Hepatocyte (in vitro differentiated cells): ENCODE data around the gene SCUBE2. TPM values are rescaled to one million over a fixed set of nuclear protein-coding genes. Genes with fewer than 3 reads are reported as not detected.

Experiments
- DNase-seq: peaks from one replicate; pipeline ENCODE4 v3.0.0-alpha.2; 2016; ENCODE audit warnings: low spot score
- H2AFZ ChIP-seq: fragments of 200-600 bp; sonication (generic); 2 replicates; pipeline ENCODE4 v1.6.0; 2016; ENCODE audit warnings: antibody characterized with exemption, mild to moderate bottlenecking
- H3K27ac ChIP-seq: fragments of 200-600 bp; sonication (generic); 2 replicates; pipeline ENCODE4 v1.5.1; 2016; ENCODE audit warnings: mild to moderate bottlenecking
- H3K27me3 ChIP-seq: fragments of 200-600 bp; sonication (generic); 2 replicates; pipeline ENCODE4 v1.6.1; 2016
- H3K36me3 ChIP-seq: fragments of 200-600 bp; sonication (generic); replicated peaks from 2 replicates; pipeline ENCODE4 v1.5.1; 2016; ENCODE audit warnings: low read depth; ENCODE audit not compliant: insufficient read depth
- H3K4me1 ChIP-seq: fragments of 200-600 bp; sonication (generic); 2 replicates; pipeline ENCODE4 v1.5.1; 2016; ENCODE audit warnings: mild to moderate bottlenecking, moderate library complexity; ENCODE audit not compliant: insufficient read depth
- H3K4me2 ChIP-seq: fragments of 200-600 bp; sonication (generic); 2 replicates; pipeline ENCODE4 v1.6.0; 2016
- H3K4me3 ChIP-seq: fragments of 200-600 bp; sonication (generic); 2 replicates; pipeline ENCODE4 v1.5.1; 2016; ENCODE audit warnings: mild to moderate bottlenecking
- H3K79me2 ChIP-seq: fragments of 200-600 bp; sonication (generic); 2 replicates; pipeline ENCODE4 v1.6.0; 2017; ENCODE audit warnings: mild to moderate bottlenecking
- H3K9me2 ChIP-seq: fragments of 200-600 bp; sonication (generic); replicated peaks from 2 replicates; pipeline ENCODE4 v1.6.0; 2017; ENCODE audit warnings: mild to moderate bottlenecking; ENCODE audit not compliant: insufficient read depth
- H3K9me3 ChIP-seq: fragments of 200-600 bp; sonication (generic); 2 replicates; pipeline ENCODE4 v1.5.1; 2016; ENCODE audit warnings: low read depth, mild to moderate bottlenecking
- H4K20me1 ChIP-seq: fragments of 200-600 bp; sonication (generic); 2 replicates; pipeline ENCODE4 v1.6.0; 2016; ENCODE audit warnings: mild to moderate bottlenecking; ENCODE audit not compliant: insufficient read depth, poor library complexity, severe bottlenecking
- EZH2 ChIP-seq: fragments of 200-600 bp; sonication (generic); IDR thresholded peaks from 2 replicates; pipeline ENCODE4 v1.6.1; 2016; ENCODE audit warnings: antibody characterized with exemption, mild to moderate bottlenecking, borderline replicate concordance
- EZH2phosphoT487 ChIP-seq: fragments of 200-600 bp; sonication (generic); IDR thresholded peaks from one replicate; pipeline ENCODE4 v1.6.1; 2018; ENCODE audit warnings: antibody characterized with exemption, mild to moderate bottlenecking, low read depth, moderate library complexity; ENCODE audit not compliant: unreplicated experiment, severe bottlenecking
- WGBS: methylation state at CpG from one replicate; pipeline ENCODE4 v1.1.6; 2016; ENCODE audit warnings: low lambda C conversion rate; ENCODE audit errors: missing lambda C conversion rate; 5-methylcytosine and 5-hydroxymethylcytosine counted together
- polyA plus RNA-seq: library from polyadenylated mRNA; unstranded; fragments of >200 nt; fragmentation: Nextera tagmentation; extraction: Ambion mirVana; gene quantifications from 2 replicates; pipeline ENCODE4 v1.2.1, GENCODE V29; 2016
- total RNA-seq: library from RNA; depleted of rRNA; stranded (reverse); fragments of >200 nt; gene quantifications from 2 replicates; pipeline ENCODE4 v1.2.3, GENCODE V29; 2014
- TF ChIP-seq, protein P1 (sequence below): fragments of 200-600 bp; sonication (generic); IDR thresholded peaks from 2 replicates; pipeline ENCODE4 v1.5.1; 2016; ENCODE audit warnings: antibody characterized with exemption, mild to moderate bottlenecking; ENCODE audit not compliant: poor library complexity

Gene SCUBE2
- total and polyA plus RNA-seq, 2 experiments from 2014 or later, result 8.6 to 8.9 TPM

DNA sequence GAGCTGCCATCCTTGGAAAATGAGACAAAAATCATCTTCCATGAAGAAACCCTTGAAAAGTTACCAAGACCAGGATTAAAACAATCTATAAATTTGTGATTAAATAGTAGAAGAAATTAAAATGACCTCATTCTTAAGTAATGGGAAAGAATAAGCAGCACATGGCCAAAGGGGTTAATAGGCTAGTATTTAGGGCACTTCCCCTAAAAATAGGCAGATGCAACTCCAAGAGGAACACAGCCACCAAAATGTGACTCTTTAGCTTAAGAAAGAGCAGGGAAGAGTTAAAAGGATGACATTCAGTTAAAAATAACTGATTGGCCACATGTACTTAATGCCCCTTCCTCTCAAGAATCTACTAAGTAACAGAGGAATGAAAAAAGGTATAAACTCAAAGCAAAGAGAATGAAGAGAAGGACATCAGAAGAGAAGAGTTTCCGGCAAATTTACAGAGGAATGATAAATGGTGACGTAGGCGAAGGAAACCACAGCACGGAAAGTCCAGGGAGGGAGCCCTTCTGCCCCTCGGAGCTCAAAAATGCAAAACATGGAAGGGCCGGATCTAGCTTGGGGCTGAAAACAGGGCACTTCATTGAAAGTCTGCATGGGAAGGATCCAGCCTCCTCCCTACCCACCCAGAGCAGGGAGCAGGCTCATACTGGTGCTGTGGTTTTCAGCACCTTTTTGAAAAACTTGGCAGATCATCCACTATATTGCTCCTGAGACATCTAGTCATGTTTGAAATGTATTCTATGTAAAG, 17.8 kb downstream of the SCUBE2 start:
- TF ChIP-seq, protein P1, sequence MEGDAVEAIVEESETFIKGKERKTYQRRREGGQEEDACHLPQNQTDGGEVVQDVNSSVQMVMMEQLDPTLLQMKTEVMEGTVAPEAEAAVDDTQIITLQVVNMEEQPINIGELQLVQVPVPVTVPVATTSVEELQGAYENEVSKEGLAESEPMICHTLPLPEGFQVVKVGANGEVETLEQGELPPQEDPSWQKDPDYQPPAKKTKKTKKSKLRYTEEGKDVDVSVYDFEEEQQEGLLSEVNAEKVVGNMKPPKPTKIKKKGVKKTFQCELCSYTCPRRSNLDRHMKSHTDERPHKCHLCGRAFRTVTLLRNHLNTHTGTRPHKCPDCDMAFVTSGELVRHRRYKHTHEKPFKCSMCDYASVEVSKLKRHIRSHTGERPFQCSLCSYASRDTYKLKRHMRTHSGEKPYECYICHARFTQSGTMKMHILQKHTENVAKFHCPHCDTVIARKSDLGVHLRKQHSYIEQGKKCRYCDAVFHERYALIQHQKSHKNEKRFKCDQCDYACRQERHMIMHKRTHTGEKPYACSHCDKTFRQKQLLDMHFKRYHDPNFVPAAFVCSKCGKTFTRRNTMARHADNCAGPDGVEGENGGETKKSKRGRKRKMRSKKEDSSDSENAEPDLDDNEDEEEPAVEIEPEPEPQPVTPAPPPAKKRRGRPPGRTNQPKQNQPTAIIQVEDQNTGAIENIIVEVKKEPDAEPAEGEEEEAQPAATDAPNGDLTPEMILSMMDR, result no peak
- TF ChIP-seq EZH2 (no peak), EZH2phosphoT487 (no peak)
- no peak overlapping the region for H3K27ac ChIP-seq
- 83% methylated on average over 6 of the region's 6 CpGs for WGBS
- no peak overlapping the region for H3K4me3 ChIP-seq
- H3K9me3 ChIP-seq, result no peaks in the 10 kb centered on the region
- no peaks in the 10 kb centered on the region for H3K27me3 ChIP-seq
- no peak overlapping the region for H2AFZ ChIP-seq
- no peak overlapping the region for H3K4me2 ChIP-seq
- DNase-seq, result no peak
- no peaks in the 10 kb centered on the region for H3K36me3 ChIP-seq
- H3K9me2 ChIP-seq, result no peaks in the 10 kb centered on the region
- H4K20me1 ChIP-seq, result no peaks in the 10 kb centered on the region
- peaks cover 23% of the 10 kb centered on the region for H3K4me1 ChIP-seq
- H3K79me2 ChIP-seq, result no peaks in the 10 kb centered on the region

DNA sequence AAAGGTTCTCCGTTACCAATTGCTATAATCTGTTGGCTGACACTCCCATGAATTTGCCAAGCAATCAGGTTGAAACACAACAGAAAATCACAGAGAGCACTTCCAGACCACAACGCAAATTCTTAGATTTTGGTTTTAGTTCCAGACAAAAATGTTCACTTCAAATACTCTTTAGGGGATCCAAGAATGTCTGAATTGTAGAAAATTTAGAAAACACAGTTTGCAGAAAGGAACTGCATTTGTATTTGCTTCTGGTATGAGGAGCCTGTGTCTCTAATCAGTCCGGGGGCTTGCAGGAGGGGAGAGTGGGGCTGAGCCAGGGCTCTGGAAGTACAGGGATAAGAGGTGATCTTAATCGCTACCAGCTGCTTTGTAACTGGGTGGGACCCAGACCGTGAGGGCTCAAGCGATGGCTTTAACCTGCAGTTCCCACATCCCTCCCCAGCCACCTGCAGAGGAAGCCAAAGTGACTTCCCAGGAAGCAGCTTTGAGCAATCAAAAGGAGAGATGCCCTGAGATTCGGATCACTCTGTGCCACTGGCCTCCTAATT, 18.7 kb downstream of the SCUBE2 start:
- H3K4me3 ChIP-seq, result no peak overlapping the region
- H3K9me2 ChIP-seq, result no peaks in the 10 kb centered on the region
- DNase-seq, result no peak
- H4K20me1 ChIP-seq, result no peaks in the 10 kb centered on the region
- H3K79me2 ChIP-seq, result no peaks in the 10 kb centered on the region
- H3K27ac ChIP-seq, result no peak overlapping the region
- H3K4me2 ChIP-seq, result no peak overlapping the region
- H2AFZ ChIP-seq, result no peak overlapping the region
- TF ChIP-seq, protein P1, result no peak
- TF ChIP-seq EZH2 (no peak), EZH2phosphoT487 (no peak)
- no peaks in the 10 kb centered on the region for H3K27me3 ChIP-seq
- peaks cover 15% of the 10 kb centered on the region for H3K4me1 ChIP-seq
- H3K36me3 ChIP-seq, result no peaks in the 10 kb centered on the region
- no peaks in the 10 kb centered on the region for H3K9me3 ChIP-seq
- 53% methylated on average over 7 of the region's 7 CpGs for WGBS

DNA sequence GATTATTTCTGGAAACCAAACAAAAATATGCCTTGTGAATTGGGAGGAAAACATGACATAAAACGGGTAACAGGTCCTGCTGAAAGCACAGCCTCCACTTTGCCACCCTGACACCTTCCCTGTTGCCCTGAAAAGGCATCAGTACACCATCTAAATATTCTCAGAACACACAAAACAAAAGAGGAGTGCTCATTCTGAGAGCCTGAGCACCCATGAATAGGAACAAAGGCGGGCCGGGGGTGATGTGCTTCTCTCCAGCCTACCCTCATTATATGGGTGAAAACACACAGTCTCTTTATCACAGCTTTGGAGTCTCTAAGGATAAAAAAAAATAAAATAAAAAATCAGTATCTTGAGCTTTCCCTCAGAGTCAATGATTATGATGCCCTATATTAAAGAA, 19.7 kb downstream of the SCUBE2 start:
- no peak overlapping the region for H3K4me2 ChIP-seq
- no peaks in the 10 kb centered on the region for H3K36me3 ChIP-seq
- H2AFZ ChIP-seq, result no peak overlapping the region
- H3K4me1 ChIP-seq, result peaks cover 14% of the 10 kb centered on the region
- 100% methylated on average over 3 of the region's 3 CpGs for WGBS
- TF ChIP-seq, protein P1, result no peak
- TF ChIP-seq EZH2phosphoT487 (no peak), EZH2 (no peak)
- H3K9me3 ChIP-seq, result no peaks in the 10 kb centered on the region
- H3K9me2 ChIP-seq, result no peaks in the 10 kb centered on the region
- no peak overlapping the region for H3K4me3 ChIP-seq
- H3K27ac ChIP-seq, result no peak overlapping the region
- no peaks in the 10 kb centered on the region for H4K20me1 ChIP-seq
- H3K79me2 ChIP-seq, result no peaks in the 10 kb centered on the region
- H3K27me3 ChIP-seq, result no peaks in the 10 kb centered on the region
- no peak for DNase-seq
